GM12872 (cell line): Measurements from ENCODE around the gene OSBPL10.

Experiments used
- CTCF ChIP-seq: IDR thresholded peaks from 3 replicates; pipeline ENCODE4 v1.5.1; 2011; ENCODE audit warnings: low read depth, mild to moderate bottlenecking, low read length, moderate library complexity; ENCODE audit not compliant: insufficient read depth

OSBPL10 gene

GRCh38 chr3:31853580-31853979 lies 127.5 kb downstream of the OSBPL10 start:
- no peak for TF ChIP-seq CTCF

- no peak for TF ChIP-seq CTCF
Measured at GRCh38 chr3:31851278-31851677, 129.8 kb downstream of the OSBPL10 start.

- TF ChIP-seq CTCF = no peak
Measured at GRCh38 chr3:31848911-31849310, 132.2 kb downstream of the OSBPL10 start.

- no peak for TF ChIP-seq CTCF
Measured at GRCh38 chr3:31848163-31848818, 132.8 kb downstream of the OSBPL10 start.

- TF ChIP-seq CTCF = no peak
Measured at GRCh38 chr3:31847760-31848159, 133.3 kb downstream of the OSBPL10 start.

- no peak for TF ChIP-seq CTCF
Measured at GRCh38 chr3:31841515-31841914, 139.5 kb downstream of the OSBPL10 start.

GRCh38 chr3:31840252-31840651 lies 140.8 kb downstream of the OSBPL10 start:
- TF ChIP-seq CTCF = no peak
